ENCODE results near the gene JAKMIP1.

GRCh38 chr4:5993876-5994811, 206.2 kb downstream of the JAKMIP1 start:
- no peak for TF ChIP-seq ELF4 (IDR thresholded peaks at IDR 0.05)
- TF ChIP-seq FOXM1 (IDR thresholded peaks at IDR 0.05; ENCODE audit: borderline replicate concordance) = no peak
- TF ChIP-seq SP1 (IDR thresholded peaks at IDR 0.05) = no peak
- TF ChIP-seq, protein P1, sequence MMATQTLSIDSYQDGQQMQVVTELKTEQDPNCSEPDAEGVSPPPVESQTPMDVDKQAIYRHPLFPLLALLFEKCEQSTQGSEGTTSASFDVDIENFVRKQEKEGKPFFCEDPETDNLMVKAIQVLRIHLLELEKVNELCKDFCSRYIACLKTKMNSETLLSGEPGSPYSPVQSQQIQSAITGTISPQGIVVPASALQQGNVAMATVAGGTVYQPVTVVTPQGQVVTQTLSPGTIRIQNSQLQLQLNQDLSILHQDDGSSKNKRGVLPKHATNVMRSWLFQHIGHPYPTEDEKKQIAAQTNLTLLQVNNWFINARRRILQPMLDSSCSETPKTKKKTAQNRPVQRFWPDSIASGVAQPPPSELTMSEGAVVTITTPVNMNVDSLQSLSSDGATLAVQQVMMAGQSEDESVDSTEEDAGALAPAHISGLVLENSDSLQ (IDR thresholded peaks at IDR 0.05) = no peak
- no peak for TF ChIP-seq FOXK2 (IDR thresholded peaks at IDR 0.05)
- no peak for TF ChIP-seq FOXA1 (IDR thresholded peaks at IDR 0.05)
- TF ChIP-seq ZNF384 (IDR thresholded peaks at IDR 0.05) = no peak
- no peak for TF ChIP-seq HDGF (IDR thresholded peaks at IDR 0.05; ENCODE audit: borderline replicate concordance)
- no peak for TF ChIP-seq ARNT (IDR thresholded peaks at IDR 0.05)
